Measurements from ENCODE around the gene DIS3L2. TPM values are rescaled to one million over a fixed set of nuclear protein-coding genes. Genes with fewer than 3 reads are reported as not detected.
"Not testable (repeated sequence)": the region's sequence is repeated elsewhere in the genome, so short reads cannot be mapped to it uniquely, and the experiment has no call there.

Gene DIS3L2
- total RNA-seq, 1 donor from 2014 or later, result 17.1 TPM

DNA sequence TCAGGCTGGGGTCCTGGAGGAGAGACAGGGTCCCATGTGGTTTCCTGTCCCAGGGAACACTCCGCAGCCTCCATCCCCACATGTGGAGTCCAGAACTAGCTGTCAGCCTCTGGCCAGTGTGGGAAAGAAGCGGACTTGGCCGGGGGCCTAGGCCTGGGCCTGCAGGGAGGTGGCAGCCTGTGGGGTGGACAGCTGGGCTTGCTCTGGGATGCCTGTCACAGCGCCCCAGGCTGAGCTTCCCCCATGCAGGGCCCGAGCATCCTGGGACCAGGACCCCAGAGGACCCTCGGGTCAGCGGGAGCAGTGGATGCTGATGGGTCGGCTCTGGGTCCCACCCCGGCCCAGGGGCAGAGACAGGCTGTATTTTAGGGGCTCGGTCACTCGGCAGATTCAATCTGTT, 369.5 kb downstream of the DIS3L2 start:
- not testable (repeated sequence) for DNase-seq (ENCODE audit: low read depth, low spot score)

DNA sequence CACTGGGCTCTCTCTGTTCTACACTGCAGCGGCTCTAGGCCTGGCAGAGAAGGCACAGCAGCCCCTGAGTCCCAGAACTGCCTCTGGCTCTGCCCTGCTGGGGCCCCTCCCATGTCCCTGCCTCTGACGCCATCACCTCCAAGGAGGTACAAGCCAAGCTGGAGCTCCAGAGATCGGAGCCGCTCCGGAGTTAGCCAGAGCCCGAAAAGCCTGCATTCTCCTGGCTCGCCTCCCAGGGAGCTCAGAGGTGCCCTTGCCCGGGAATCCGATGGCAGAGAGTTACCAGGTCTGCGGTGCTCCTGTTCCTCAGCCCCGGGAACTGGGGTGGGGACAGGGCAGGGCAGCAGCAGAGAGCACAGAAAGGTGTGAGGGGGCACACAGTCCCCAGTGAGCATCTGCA, 370.1 kb downstream of the DIS3L2 start:
- not testable (repeated sequence) for DNase-seq (ENCODE audit: low read depth, low spot score)

DNA sequence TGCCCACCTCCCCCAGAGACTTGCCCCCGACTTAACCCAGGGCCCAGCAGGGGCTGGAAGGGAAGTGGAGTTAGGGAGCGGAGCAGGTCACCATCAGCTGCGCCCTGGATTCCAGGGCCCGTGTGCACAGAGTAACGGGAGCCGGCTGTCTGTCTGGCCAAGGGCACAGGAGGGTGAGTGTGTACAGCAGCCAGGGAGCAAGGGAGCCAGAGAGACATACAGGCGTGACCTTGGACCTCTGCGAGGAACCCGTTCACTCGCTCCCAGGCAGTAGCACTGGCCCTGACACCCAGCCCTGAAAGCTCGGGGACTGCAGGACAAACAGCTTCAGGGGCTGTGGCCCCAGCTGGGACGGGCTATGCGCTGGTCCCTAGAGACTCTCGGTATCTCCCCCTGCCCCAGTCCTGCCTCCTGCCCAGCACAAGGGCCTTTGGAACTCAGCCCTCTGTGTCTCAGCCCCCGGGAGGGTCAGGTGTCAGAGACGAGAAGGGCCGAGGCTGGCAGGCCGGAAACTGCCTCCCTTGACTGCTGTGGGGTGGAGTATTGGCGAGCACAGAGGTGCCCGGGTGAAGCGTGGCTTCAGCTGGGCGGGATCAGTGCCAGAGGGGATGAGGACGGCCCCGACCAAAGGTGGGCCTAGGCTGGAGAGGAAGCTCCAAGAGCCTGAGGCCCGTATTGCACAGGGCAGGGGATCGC, 370.9 kb downstream of the DIS3L2 start:
- DNase-seq (ENCODE audit: low read depth, low spot score), result not testable (repeated sequence)

DNA sequence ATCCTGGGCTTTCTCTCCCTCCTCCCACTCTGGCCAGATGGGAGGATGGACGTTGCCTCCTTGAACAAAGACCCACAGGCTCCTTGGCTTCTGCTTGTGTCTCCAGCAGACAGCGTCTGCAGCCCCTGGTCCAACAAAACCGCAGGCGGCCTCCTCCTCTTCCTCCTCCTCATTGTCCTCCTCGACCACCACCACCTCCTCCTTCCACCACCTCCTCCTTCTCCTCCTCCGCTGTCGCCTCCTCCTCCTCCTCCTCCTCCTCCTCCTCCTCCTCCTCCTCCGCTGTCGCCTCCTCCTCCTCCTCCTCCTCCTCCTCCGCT, 371.4 kb downstream of the DIS3L2 start:
- DNase-seq (ENCODE audit: low read depth, low spot score), result no peak

DNA sequence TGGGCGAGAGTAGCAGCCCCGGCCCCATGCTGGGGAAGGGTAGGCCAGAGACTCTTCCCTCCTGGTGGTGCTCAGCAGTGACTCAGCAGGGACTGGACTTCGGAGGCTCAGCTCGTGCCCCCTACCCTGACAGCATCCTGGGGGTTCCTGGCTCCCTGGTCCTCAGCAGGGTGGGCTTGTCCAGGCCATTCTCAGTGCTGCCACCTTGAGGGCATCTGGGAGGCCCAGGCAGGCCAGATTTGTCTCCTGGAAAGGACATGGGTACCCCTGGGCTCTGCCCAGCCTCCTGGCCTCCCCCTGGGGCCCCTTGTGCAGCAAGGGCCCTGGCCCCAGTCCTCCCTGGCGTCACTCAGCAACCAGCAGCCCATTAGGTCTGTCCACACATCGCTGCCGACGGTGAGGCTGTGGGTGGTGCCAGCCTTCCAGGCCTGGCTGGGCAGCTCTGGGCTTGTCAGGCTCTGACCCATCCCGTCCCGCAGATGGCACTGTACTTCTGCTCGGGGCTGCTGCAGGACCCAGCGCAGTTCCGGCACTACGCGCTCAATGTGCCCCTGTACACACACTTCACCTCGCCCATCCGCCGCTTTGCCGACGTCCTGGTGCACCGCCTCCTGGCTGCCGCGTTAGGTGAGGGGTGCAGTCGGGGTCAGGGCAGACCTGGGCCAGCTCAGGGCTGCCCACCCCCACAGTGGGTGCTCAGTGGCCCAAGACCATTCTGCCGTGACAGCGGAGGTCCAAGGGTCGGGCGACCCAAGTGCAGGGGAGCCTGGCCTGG, 372.0 kb downstream of the DIS3L2 start:
- no peak for DNase-seq (ENCODE audit: low read depth, low spot score)

DNA sequence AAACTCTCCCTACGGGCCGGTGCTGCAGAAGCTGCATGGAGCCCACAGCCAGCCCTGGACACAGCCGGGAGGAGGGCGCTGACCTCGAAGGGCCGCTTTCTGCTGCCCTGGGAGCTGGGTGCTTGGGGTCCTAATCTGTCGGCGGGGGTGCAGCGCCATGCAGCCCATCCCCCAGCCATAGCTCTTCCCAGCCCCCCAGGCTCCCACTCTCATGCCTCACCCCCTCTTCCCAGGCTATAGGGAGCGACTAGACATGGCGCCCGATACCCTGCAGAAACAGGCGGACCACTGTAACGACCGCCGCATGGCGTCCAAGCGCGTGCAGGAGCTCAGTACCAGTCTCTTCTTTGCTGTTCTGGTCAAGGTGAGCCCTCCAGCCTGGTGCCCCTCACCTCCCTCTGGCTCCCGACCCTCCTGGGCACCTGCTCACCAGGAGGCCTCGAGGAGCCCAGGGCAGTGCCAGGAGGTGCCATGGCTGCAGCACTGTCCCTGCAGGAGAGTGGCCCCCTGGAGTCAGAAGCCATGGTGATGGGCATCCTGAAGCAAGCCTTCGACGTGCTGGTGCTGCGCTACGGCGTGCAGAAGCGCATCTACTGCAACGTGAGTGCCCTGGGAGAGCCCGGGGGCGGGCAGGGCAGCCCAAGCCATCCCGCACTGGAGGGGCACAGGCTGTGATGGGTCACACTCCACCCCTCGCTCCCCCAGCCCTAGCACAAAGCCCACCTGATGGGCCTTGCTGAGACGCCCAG, 372.8 kb downstream of the DIS3L2 start:
- DNase-seq (ENCODE audit: low read depth, low spot score), result not testable (repeated sequence)

DNA sequence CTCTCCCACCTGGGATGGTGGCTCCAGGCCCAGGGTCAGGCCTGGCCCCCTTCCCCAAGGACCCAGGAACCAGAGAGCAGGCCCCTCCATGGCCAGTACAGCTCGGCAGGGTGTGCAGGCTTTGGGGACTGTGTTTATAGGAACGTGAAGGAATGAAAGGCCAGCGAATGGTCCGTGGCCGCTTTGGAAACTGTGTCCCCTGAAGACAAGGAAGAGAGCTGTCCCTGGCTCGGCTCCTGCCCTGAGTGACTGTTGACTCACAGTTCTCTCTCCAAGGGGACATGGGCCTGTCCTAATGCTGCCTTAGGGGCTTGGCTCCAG, 373.3 kb downstream of the DIS3L2 start:
- DNase-seq (ENCODE audit: low read depth, low spot score), result not testable (repeated sequence)

DNA sequence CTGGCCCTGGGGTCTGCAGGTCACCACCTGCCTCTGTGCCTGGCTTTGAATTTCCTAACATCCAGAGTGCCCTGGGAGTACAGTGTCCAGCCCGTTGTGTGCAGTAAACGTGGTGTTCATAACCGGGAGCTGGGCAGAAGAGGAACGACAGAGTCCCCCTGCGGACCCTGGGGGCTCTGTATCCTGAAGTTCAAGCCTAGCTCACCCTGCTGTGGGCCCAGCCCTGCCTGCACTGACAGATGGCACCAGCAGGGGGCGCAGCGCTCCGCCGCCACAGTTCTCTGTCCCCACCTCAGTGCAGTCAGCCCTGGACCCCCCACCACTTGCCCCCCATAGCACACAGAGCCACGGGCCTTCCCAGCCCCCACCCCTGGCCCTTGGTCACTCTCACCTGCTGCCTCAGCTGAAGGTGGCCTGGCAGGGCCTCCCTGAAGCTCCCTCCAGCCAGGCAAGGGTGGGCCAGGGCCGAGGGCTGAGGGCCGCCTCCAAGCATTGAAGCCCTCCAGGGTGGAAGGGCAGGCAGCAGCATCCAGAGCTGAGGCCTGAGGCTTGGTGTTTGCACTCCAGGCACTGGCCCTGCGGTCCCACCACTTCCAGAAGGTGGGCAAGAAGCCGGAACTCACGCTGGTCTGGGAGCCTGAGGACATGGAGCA, 373.8 kb downstream of the DIS3L2 start:
- not testable (repeated sequence) for DNase-seq (ENCODE audit: low read depth, low spot score)

DNA sequence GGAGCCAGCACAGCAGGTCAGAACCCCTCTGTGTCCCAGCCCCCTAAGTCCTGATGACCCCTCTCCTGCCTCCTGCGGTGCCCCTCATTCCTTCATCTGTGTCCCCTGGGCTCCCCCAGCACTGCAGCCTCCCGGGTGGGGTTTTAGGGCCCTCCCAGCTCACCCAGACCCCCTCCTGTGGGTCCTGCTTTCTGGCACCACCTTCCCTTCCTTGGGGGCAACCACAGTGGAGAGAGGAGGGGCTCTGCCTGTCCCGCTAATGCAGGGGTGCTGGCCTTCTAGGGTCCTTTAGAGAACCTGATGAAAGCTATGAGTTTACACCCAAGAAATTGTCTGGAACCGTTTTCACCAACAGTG, 374.3 kb downstream of the DIS3L2 start:
- DNase-seq (ENCODE audit: low read depth, low spot score), result no peak

DNA sequence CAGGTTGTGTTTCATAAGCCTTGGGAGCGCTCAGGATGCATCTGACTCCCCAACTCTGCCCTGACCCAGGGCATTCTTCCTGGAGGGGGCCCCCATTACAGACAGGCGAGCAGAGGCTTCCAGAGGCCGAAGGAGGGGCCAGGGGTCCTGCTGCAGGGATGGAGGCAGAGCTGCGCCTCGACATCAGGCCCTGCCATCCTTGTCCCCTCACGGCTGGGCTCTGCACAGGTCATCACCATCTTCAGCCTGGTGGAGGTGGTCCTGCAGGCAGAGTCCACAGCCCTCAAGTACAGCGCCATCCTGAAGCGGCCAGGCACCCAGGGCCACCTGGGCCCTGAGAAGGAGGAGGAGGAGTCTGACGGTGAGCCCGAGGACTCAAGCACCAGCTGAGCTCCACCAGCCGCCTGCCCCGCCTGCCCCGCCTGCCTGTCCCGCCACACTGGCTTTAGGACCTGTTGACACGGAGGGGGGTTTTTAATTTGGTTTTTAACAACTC, 374.8 kb downstream of the DIS3L2 start:
- no peak for DNase-seq (ENCODE audit: low read depth, low spot score)

DNA sequence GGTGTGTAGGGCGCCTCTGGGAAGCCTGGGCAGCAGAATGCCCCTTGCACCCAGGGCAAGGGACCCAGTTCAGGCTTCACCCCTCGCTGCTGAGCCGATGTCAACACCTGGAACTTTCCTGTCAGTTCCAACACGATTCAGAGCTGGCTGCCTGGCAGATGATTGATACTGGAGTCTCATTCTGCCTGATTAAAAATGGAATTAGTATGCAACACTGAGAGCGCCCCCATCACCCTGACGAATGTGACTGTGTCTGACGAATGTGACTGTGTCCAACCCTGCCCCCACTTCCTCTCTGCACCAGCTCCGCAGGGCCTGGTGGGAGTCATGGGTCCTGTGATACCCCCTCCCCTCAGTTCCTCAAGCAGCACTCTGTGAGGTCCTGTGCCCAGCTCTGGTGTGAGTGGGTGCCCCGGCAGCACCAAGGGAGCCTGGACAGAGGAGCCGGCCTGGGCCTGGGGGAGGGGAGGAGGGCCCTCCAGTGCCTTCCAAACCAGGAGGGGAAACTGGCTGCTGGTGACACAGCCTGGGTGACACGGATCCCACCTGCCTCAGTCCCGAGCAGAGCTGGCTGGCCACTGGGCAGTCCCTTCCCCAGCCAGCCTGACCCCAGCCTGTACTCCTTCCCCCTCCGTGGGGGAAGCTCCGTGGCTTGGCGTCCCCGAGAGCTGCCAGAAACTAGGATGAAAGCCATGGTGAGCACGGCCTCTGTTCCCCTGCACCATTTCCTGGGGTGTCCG, 375.6 kb downstream of the DIS3L2 start:
- no peak for DNase-seq (ENCODE audit: low read depth, low spot score)

DNA sequence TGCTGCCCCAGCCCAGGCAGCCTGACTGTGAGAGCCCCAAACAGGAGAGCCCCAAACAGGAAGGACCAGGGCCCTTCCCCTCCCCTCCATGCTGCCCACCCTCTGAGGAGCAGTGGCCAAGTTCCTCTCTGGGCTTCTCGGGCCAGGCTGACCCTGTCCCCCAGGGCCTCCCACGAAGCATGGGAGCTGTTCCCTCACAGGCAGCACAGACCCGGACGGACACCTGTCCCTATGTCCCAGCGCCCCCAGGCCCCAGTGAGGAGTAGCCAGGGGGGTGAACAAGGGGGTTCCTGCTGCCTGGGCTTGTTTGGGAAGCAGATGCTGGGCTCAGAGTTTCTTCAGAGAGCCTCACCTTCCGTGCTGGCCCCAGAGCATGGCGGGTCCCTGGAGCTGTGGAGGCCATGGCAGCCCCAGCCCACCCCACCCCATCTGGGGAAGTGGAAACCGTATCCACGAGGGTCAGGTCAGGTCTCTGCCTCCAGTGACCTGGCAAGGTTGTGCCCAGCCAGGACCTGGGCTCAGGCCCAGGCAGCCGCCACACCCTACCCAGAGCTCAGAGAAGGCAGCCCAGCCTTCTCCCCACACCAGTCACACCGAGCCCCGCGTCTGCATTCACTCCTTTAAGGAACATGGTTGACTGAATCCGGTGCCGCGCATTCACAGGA, 376.7 kb downstream of the DIS3L2 start:
- not testable (repeated sequence) for DNase-seq (ENCODE audit: low read depth, low spot score)

DNA sequence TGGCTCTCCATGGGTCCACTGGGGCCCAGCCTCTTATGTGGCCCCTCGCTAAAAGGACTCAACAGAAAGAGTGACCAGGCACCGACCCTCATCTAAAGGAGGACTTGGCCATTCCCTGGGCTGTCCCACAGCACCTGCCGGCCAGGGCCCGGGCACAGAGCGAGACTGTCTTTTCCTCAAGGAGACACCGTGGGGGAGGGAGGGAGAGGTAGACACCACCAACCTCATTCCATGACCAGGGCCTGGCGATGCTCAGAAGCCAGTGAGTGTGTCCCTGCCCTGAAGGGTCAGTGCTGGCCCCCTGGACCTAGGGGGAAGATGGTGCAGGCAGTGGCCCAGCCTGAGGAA, 377.2 kb downstream of the DIS3L2 start:
- DNase-seq (ENCODE audit: low read depth, low spot score), result no peak

DNA sequence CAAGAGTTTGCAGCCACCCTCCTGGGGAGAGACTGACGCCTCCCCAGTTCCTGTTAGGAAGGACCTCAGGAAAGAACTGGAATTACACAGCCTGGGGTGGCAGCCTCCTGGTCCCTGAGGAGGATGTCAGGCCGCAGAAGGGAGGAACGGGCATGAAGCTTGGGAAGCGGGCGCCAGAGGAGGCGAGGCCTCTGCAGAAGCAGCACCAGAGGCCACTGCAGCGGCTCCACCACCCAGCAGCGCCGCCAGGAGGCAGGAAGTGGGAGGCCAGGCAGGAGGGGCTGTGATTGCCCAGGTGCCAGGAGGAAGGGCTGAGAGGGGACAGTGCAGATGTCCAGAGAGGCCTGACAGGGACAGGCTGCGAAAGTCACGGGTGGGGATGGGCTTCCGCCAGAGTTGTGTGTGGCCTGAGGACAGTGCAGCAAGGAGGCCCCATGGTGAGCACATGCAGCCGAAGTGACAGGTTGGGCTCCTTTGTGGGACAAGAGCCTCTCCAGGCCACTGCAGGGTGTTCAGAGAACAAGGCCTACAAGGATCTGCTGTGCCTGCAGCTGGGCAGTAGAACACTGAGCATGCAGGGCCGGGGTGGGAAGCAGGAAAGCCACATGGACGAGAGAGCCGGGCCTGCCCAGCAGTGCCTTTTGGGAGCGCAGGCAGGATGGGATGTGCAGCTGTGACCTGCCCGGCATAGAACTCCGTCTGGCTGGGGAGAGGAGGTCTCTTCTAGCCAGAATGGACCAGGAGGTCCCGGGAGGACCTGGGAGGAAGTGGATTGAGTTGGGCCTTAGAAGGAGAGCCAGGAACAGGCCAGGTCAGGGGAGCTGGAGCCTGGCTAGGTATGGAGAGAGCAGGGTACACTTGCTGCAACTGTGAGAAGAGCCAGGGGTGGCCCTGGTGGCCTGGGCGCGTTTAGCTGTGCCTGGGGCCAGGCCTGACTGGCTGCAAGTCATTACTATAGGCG, 377.9 kb downstream of the DIS3L2 start:
- no peak for DNase-seq (ENCODE audit: low read depth, low spot score)

DNA sequence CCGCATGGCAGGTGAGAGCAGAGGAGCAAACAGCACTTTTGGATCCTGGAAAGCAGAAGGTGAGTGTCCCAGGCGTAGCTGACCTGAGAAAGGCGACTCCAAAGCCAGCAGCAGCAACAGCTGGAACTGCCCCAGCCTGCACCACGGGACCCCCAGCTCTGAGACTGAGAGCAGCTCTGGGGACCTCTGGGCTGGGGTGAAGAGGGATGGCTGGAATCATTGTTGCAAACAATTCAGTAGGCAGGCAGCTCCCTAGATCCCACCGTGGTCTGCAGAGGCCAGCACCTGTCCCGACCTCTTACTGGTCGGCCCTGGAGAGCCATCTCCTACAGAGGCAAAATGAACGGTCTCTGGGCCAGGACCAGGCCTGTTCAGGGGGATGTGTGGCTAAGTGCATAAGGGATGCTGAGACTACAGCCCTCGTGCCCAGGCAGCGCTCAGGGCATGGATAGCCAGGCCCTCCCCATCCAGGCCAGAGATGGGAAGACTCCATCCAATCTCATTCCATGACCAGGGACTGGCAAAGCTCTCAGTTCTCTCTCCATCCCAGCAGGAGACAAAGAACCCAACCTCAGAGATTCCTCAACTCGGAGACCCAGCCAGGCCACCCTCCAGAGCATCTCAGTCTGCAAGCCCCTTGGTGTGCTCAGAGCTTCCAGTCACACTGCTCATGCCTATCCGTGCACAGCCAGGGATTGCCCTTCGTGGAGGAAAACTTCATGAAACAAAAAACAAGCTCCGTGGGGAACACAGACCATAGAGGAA, 378.8 kb downstream of the DIS3L2 start:
- DNase-seq (ENCODE audit: low read depth, low spot score), result no peak

DNA sequence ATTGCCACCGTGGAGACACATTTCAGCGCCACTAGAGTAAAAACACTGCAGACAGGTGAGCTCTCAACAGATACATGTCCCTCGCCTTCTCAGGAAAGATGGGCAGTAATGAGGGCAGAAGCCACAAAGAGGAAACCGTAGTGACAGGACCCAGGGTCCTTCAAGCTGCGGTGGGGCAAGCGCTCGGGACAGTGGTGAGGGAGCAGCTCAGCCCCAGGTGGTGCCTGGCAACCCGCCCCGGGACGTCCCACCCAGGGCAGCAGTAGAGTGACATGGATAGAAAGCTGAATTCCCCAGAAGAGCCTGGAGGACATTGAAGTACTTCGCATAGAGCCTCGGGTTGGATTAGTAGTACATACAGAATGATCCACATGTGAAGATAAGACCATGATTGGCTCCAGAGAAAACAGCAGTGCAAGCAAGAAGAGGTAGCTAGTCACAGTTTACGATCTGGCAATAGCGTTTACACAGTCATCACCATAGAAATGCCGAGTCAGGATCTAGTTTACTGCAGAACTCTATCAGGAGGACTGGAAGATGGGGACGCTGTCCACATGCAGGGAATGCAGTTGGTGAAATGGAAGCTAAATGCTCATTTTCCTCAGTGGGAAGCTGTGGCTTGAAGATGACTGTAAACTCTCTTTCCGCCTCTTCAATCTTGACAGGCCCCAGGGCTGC, 379.7 kb downstream of the DIS3L2 start:
- no peak for DNase-seq (ENCODE audit: low read depth, low spot score)

DNA sequence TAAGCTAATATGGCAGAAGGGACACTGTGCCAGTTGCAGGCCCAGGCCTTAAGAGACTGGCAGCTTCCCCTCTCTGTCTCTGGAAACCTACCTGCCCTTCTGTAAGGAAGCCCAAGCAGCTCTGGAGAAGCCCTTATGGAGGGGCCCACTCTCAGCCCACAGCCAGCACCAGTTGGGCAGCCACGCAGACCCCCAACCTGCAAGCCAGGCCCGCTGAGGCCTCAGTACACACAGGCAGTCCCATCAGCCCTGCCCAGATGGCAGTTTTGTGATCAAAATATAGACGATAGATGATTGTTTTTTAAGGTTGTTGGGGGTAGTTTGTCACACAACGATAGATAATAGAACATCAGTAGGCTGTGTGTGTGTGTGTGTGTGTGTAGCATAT, 380.2 kb downstream of the DIS3L2 start:
- no peak for DNase-seq (ENCODE audit: low read depth, low spot score)

Data from pulmonary artery endothelial cell (primary cell).